ENCODE results near the gene ATP8A2. TPM values are rescaled to one million over a fixed set of nuclear protein-coding genes. Genes with fewer than 3 reads are reported as not detected.
A peak's percentile ranks its signal among the peaks of the same experiment; 100 is the strongest.

The ATP8A2 gene
- total RNA-seq, 1 experiment from 2014 or later = 1.3 TPM

DNA sequence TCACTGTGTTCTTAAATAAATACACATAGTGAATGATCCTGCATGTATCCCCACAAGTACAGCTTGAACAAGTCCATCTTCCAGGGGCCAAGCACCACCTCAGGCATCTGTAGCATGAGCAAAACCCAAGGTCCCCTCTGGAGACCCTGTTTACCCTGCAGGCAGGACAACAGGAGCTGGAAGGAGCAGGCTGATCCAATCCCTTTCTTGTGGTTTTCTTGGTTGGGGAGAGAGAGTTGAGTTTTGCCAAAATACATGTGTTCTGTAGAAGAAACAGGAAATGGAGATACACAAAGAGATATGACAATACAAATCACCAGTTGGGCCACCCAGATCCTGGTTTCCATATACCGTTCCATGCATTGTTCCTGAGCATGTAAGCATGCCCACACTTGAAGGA, 587.2 kb downstream of the ATP8A2 start:
- peak; percentile 45 for DNase-seq (ENCODE audit: low read depth)

DNA sequence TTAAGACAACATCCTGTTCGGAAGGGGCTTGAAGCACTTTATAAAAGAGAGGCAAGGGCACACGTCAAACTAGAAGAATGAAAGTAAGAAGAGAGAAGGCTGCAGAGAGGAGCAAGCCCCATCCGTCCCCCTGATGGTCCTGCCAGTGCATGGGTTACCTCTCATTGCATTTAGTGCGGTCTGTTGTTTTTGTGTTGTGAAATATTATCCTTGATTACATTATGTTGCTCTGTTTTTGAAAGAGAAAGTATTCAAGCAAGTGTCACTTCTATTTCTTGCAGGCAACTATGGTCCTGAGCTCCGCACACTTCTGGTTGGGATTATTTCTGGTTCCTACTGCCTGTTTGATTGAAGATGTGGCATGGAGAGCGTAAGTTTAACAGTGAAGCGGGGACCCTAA, 589.5 kb downstream of the ATP8A2 start:
- DNase-seq (ENCODE audit: low read depth) = no peak

DNA sequence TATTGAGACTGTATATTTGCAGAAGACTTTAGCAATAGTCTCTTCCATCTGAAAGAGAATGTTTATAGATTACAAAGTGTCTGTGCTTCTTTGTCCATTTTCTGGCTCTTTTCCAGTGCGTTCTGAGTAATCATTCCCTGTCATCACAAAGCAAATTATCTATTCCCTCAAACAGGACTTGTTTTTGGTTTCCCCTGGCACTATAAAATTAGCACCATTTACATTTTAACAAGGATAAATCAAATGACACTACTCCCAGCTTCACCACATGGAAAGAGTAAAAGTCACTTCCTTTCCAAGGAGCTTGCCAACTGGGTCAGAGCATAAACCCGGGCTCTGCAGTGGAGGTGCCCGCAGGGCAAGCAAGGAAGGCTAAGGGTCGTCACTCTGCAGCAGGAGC, 591.9 kb downstream of the ATP8A2 start:
- DNase-seq (ENCODE audit: low read depth) = peak; percentile 47

DNA sequence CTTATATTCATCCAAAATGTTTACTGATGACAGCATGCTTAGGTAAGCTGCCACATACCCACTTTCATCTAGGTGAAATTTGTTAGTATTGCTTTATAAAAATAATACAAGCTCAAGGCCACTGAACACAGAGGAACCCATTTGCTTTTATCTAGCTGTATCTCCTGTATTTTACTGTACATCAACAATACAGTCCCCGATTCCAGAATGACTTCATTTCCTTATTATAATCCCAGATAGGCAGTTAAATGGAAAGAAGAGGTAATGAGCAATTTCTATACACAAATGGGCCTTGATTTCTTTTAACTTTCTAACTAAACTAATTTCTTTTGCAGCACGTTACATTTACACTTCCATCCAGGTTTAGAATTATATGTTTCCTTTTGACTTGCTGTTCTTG, 593.8 kb downstream of the ATP8A2 start:
- DNase-seq (ENCODE audit: low read depth) = no peak

DNA sequence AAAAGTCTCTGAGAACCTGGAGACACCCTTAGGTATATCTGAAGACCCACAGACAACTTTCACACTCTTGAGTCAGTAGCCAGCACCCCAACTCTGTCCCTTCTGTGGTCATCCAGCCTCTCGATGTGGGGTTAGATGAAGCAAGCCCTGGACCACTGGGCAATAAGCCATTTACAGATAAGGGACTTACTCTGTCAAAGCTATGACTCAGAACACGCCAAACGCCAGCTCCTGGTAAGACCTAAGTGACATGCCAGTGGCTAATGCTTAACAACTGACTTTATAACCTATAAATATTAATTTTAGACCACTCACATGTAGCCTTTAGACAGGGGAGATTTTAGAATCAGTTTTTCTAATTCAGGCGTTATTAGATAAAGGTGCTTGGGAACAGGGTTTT, 594.3 kb downstream of the ATP8A2 start:
- peak; percentile 49 for DNase-seq (ENCODE audit: low read depth)

DNA sequence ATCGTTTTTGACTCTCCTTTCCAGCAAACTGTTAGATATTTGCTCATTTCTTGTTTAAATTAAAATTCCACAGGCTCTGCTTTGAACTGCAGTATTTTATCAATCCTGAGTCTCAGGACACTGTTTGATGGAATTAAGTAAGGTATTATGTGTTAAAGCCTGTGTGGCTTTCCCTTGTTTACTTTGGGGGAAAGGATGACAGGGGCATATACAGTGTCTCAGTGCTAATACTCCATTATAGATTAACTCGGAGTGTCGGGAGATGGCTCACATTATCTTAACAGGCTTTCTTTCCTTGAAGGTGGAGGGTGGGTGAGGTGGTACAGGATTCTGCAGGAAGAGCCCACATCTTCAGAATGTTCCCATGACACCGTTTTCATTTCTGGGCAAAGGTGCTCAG, 595.4 kb downstream of the ATP8A2 start:
- DNase-seq (ENCODE audit: low read depth) = no peak

DNA sequence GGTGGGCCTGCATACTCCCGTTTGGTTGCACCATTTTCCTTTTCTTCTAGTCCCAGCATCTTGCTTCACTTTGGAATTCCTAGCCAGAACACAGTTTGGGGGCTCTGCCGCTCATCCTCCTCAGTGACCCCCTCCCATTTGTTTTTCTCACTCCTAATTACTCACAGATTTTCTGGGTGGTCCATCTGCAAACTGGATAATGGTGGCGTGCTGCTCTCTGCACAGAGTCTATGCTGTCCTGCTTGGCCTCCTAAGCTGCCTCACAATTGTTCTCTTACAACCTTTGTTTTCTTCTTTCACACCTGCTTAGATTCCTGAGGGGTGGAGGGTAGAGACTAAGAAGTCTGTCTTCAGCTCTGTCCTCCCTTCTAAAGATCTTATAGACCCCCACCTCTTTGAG, 599.3 kb downstream of the ATP8A2 start:
- no peak for DNase-seq (ENCODE audit: low read depth)

DNA sequence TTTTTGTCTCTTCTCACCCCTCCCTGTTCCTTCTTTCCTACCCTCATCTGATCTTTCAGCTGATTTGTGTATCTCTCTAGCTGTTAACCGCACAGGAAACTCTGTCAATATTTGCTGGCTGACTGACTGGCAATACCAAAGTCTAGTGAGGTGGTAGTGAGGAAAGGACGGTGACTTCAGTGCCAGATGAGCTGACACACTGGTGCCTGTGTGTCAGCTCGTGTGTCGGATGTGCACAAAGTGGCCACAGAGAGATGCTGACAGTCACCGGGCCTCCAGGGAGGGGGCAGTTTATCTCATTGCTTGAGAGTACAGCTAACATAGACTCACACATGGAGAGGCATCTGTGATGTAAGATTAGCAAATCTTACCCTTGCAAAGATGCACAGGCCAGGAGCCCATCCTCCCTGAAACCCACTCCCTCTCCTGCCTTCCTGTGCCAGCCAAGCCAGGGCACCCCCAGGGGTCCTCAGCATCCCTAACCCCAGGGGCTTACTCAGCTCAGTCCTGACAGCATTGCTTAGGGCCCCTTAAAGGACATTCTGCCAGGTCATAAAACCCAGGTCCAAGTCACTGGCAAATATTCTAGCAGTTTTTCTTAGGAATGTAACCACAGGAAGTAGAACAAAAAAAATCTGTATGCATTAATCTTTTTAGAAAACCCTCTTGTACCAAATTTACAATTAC, 599.8 kb downstream of the ATP8A2 start:
- no peak for DNase-seq (ENCODE audit: low read depth)

DNA sequence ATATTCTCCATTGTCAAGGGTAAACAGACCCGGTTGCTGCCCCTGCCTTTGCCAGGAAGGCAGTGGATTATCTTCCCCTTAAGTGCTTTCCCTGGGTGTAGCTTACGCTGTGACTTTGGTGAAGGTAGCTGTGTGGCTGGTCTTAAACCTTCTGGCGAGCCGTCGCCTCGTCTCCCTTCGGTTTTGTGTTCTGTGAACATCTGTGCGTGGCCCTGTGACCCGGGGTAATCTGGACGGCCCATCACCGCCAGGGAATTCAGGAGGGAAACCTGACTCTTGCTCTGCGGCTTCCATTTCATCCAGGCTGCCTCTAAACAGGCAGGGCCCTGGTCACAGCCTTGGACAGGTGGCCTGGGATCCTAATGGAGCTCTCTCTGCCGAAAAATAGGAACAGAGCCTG, 601.3 kb downstream of the ATP8A2 start:
- no peak for DNase-seq (ENCODE audit: low read depth)

DNA sequence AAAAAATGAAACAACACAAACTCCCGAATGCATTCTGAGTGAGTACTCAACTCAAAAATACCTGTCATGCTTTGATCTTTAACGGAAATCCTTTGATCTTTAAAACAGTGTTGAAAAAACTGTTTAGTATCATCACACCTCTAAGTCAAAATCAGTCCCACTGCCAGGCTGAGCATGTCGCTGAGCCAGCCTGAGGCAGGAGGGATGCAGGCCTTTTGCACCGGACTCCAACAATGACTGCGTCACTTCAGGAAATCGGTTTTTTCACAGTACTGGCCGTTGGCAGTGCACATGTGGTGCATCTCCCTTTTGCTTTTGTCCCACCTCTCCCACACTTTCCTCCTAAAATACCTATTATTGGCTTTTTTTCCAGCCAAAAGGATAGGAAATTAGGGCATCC, 601.8 kb downstream of the ATP8A2 start:
- no peak for DNase-seq (ENCODE audit: low read depth)

DNA sequence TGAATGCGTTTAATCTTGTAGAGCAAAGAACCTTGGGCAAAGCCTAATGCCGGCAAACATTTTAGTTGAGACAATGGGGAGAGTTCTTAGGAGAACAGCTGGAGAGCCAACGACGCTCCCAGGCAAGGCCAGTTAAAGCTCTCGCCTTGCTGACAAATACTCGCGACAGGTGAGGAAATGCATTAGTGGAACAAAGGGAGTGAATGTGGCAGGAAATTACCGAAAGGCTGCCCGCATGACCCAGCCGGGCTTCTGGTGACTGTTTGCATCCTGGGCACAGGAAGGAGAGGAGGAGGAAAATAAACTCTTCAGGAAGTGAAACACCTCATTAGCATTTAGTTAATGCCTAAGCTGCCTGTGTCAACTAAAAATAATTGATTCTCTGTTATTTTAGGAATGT, 605.4 kb downstream of the ATP8A2 start:
- no peak for DNase-seq (ENCODE audit: low read depth)

DNA sequence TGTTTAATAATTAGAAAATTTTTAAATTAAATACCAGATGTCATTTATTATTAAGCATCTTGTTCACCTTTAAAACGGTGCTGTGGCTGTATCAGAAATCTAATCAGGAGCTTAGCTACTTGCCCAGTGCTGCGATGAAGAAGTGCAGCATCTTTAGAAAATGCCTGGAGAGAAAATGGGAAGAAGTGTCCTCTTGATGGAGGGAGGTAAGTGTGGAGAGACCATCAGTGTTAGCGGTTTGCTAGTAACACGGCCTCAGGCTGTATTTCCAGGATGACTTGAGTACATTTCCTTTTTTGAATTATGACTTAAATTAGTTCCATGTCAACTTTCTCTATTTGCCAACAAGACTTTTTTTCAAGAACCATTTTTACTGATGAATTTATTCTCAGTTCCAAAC, 605.9 kb downstream of the ATP8A2 start:
- peak; percentile 22 for DNase-seq (ENCODE audit: low read depth)

DNA sequence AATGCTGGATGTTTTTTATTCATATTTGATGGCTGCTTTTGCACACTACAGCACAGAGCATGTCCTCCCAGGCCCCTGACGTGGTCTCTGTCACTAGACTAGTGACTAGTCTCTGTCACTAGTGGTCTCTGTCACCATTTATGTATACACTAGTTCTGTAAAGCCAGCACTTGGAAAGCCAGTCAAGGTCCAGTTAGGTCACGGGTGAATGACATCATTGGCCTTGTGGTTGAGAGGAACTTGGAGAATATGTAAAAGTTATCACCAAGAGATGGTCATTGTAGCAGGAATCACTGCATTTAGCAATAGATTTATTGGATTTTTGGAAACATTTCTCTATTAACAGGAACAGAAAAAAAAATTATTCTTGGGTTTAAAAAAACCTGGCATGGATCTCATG, 607.2 kb downstream of the ATP8A2 start:
- no peak for DNase-seq (ENCODE audit: low read depth)

DNA sequence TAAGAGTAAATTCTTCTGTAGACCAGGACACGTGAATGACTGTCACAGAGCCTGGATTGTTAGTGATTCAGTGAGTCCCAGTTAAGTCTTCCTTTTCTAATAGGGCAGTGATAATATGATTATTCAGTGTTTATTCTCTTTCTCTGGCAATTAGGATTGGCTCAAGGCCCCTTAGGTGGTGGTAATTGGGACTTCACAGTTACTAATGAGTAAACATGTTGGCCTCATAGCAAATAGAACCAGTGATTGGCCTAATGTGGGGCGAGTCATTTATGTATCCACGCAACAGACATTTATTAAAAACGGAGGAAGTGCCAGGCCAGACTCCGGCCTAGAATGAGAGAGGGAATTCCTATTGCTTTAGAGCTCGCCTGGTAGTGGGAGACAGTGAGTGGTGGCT, 607.6 kb downstream of the ATP8A2 start:
- no peak for DNase-seq (ENCODE audit: low read depth)

DNA sequence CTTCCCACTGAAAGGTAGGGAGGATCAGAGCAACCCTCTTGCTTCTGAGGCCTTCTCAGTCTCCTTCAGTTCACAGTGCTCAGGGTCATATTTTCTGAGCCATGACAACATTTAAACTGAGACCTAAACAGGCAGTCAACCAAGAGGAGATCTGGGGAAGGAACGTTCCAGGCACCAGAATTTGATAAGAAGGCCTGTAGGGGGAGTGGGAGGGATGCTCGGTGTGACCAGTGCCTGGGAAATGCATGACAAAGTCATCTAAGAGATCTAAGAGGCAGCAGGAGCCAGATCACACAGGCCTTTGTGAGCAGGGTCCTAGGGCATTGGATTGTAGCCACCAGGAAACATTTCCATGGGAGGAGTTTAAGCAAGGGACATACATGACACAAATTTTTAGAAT, 608.5 kb downstream of the ATP8A2 start:
- DNase-seq (ENCODE audit: low read depth) = peak; percentile 25

DNA sequence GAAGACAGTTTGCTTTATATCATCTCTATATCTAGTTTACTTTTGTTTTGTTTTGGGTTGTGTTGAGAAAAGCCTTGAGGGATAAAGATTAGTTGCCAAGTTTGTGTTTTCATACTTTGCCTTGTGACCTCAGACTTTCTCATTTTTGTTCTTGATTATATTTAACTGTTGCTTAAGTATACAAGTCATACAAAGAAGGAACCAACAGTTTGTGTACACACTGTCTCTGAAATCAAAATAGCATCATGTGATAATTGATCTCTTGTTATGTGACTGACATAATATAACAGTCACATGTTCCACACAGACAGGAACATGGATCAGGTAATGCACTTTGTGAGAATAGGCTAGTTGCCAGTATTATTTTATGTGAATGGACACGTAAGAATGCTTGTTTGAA, 609.3 kb downstream of the ATP8A2 start:
- DNase-seq (ENCODE audit: low read depth) = no peak

DNA sequence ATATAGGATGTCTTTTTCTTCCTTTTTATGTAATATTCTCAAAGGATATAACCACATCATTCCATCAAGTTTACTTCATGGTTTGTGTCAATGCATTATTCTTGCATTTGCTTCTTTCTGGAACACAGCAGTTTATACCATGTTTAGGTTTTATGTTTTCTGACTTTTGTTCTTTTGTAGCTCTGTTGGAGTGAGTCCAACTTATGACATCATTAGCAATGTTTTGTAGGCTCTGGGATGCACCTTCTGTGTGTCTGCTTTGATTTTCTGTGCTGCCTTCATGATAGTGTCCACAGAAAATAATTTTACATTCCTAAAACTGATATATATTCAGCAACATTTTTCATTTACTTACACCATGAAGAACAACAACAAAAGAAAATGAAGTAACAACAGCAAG, 611.1 kb downstream of the ATP8A2 start:
- no peak for DNase-seq (ENCODE audit: low read depth)

DNA sequence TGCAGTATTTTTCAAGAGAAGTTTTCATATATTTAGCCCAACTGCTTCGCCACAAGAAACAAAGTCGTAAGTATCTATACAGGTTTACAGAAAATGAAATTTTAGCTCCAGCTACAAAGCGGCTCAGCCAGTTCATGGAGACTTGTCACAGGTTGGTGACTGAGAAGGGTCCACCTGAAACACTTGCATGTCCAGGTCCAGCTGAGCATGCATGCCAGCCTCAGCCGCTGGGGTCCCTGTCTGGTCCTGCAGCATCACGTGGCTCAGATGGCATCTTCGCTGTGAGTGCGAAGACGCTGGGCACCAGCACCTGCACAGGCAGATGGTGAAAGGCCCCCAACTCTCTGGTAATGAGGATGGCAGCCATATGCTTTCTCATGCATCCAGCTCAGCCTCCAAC, 616.2 kb downstream of the ATP8A2 start:
- DNase-seq (ENCODE audit: low read depth) = no peak

DNA sequence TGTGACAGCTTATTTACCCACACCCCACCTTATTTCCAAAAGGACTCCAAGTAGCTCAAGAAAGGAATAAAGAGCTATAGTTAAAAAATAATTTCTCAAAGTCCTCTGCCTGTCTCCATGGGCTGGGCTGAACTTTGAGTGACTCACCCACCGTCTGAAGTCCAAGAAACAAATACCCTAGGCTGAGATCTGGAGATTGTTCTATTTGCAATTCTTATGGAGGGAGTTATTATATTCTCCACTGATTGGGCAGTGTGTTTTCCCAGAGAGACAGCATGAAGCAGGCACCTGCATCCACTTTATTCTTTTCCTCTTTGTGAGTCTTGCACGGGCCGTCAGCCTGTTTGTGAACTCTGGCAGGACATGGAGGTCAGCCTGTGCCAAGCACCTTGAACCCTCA, 616.9 kb downstream of the ATP8A2 start:
- DNase-seq (ENCODE audit: low read depth) = no peak

DNA sequence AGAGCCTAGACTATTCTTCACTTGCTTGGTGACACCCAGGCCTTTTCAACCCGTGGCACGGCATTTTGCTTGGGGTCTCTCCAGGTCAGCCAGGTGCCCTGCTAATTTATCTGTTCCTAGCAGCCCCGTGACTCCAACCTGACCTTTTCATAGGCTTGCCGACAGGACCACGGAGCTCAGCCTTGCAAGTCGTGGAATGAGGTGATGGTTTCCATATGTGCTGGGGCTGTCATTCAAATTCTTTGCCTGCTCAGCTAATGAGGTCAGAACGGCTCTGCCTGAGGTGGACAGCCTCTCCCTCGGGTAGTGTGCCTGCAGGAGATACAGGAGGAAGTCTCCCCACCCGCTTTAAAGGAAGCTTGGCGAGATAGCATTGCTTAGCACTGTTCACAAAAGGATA, 619.0 kb downstream of the ATP8A2 start:
- peak; percentile 42 for DNase-seq (ENCODE audit: low read depth)

DNA sequence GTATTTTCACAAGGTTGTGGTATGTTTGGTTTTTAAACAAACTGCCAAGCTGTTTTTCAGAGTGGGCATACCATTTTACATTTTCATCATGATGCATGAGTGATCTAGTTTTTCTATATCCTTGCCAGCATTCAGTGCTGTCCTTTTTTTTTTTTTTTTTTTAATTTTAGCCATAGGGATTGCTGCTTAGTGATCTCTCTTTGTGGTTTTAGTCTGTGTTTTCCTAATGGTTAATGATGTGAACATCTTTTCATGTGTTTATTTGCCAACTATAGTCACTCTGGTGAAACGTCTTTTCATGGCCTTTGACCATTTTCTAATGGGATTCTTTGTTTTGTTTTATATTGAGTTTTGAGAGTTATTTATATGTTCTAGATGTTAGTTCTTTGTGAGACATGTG, 620.3 kb downstream of the ATP8A2 start:
- DNase-seq (ENCODE audit: low read depth) = no peak

DNA sequence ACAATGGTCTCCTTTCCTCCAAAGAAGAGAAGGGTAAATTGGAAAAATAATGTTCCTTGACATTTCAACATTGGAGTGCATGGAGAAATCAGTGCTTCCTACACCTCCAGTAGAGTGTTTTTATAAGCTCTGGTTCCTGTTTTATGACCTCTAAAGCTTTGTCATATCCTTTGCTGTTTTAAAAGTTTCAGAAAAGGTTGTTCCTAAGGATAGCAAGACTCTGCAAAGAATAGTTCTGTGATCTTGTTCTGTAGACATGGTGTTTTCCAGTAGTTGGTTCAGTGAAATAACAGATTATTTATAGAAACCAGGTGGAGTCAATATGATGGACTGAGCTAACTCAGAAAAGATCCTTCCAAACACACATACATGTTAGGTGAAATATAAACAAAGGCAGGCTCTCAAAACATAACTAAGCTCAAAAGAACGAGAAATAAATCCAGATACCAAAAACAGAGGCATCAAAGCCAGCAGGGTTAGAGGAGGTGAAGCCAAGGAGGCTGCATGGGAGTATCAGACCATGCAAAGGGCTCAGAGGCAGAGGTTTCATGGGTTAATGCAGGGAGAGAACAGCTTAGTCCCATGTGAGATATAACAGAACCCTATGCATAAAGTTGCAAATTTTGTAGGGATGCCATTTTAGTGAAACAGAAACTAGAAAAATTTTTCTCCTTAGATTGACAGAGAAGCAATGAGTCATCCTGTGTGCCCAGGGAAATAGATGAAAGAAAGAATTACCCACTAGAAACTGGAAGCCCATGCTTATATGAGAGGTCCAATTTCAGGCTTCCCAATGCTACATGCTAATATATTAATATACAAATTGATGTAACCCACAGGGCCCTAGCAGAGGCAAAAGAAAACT, 635.7 kb downstream of the ATP8A2 start:
- DNase-seq (ENCODE audit: low read depth) = peak; percentile 22

DNA sequence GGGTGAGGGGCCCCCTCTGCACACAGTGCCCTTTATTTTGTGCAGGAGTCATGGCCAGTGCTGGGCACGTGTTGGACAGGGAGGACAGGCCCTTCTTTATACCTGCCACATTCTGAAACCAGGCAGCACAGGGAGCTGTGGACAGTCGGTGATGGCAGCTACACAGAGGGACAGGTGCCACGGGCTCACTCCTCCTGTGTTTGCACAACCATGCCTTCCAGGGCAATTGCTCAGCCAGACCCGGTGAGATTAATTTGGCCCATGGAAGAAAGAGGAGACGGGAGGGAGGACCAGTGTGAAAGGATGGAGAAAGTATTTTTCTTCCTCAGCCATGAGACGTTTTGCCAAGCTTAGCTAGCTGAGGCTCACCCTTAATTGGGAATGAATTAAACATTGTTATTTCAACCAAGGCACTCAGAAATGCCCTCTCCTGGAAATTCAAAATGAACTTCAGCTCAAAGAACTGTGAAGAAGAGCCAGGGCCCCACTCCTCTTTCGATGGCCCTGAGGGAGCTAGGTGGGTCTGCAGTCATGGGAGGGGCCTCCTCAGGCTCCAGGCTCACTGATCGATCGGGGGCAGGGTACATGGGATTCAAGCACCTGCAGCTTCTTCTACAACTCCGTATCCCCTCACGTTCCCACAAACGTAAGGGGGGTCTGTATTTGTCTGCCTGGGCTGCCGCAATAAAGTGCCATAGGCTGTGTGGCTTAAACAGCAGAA, 638.9 kb downstream of the ATP8A2 start:
- no peak for DNase-seq (ENCODE audit: low read depth)
